Stimulated activated CD4-positive, alpha-beta T cell treated with anti-CD3 and anti-CD28 coated beads, Interleukin-4, amount 100 ng/mL, for 4 hours (primary cell): ENCODE data around the gene FAXDC2.

Experiments used
- DNase-seq, 2 experiments: peaks; one replicate each; pipeline ENCODE4 v3.0.0-alpha.2; 2020

Gene FAXDC2

DNA sequence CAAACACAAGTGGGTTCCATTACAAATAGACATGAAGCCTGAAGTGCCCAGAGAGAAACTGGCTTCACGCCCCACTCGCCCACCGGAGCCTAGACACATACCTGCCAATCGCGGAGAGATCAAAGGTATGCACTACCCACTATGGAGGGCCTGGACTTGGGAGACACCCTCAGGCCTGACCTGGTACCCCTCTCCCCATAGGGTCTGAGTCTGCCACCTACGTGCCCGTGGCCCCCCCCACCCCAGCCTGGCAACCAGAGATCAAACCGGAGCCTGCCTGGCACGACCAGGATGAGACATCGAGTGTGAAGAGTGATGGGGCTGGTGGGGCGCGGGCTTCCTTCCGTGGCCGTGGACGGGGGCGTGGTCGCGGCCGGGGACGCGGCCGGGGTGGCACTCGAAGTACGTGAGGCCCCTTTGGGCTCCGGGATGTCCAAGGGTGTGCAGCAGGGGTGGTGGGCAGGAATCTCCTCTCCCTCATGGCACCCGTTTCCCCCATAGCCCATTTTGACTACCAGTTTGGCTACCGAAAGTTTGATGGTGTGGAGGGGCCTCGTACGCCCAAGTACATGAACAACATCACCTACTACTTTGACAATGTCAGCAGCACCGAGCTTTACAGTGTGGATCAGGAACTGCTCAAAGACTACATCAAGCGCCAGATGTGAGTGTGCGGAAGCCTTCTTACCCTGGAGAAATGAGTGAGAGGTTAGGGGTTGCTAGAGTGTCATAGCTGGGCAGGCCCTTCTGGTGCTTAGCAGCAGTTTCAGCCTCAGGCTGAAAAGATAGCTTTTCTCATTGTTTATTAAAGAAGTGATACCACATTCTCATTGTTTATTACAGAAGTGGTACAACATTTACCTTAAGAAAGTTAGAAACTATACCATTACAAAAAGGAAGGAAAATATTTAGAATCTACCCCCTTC, 56.5 kb downstream of the FAXDC2 start:
- no peak for DNase-seq

DNA sequence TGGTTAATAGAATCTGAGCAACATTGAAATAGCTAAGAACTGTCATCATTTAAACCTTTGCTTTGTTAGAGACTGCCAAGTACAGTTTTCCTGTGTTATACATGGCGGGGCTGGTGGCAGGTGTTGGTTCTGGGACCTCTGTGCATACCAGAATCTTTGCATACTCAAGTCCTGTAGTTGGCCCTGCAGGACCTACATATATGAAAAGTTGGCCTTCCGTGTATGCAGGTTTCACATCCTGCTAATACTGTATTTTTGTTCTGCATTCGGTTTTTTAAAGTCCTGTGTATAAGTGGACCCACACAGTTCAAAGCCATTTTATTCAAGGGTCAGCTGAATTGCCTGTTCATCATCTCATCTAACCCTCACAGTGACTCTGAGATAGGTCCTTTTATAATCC, 58.9 kb downstream of the FAXDC2 start:
- DNase-seq, result no peak

DNA sequence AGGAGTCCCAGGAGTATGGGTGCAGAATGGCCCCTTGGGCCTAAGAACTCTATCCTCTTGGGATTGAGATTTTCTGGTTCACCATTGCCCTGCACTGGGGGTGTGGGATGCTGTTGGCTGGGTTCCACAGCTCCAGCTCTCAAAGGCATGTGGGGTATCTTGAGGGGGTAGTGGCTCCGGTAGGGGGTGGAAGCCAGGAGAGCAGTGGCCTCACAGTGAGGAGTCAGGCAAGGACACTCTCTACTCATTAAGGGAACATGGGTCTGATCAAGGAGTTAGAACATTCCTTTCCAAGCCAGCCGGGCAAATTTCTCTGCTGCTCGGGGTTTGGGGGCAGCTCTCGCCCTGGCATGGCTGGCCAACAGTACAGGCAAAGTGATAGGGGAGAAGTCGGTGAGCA, 62.2 kb downstream of the FAXDC2 start:
- no peak for DNase-seq

DNA sequence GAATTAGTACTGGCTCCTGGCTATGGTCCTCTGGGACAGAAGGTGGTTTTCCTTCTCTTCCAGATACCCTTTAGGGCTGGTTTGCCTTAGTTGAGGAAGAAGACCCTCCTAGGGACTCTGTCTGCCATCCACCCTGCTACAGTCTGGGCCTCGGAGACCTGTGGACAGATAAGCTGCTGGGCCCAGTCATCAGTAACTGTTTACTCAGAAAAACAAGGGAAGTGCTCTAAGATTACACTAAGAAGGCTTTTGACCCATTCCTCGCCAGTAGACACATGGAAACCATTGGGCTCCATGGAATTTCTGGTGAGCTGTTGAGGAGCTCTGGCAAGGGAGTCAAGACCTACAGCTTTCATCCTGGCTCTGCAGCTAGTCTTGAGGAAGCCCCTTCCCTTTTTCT, 64.0 kb downstream of the FAXDC2 start:
- DNase-seq, result no peak

DNA sequence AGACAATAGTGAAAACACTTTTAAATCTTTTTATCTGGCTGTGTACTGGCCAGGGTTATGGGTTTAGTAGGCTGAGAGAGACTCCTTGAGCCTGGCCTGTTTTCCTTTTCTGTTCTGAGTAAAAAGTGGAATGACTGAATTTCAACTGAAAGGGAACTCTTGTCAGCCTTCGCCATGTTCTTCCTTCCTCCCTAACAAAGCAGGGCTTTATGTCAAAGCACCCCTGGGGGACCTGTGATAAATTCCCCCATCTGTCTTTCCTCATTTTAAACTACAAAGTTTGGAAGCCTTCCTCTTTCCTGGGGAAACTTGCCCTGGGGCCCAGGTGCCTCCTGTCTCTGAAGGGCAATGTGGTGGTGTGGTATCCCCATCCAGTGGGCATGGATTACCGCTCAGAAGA, 65.5 kb downstream of the FAXDC2 start:
- DNase-seq, result no peak

DNA sequence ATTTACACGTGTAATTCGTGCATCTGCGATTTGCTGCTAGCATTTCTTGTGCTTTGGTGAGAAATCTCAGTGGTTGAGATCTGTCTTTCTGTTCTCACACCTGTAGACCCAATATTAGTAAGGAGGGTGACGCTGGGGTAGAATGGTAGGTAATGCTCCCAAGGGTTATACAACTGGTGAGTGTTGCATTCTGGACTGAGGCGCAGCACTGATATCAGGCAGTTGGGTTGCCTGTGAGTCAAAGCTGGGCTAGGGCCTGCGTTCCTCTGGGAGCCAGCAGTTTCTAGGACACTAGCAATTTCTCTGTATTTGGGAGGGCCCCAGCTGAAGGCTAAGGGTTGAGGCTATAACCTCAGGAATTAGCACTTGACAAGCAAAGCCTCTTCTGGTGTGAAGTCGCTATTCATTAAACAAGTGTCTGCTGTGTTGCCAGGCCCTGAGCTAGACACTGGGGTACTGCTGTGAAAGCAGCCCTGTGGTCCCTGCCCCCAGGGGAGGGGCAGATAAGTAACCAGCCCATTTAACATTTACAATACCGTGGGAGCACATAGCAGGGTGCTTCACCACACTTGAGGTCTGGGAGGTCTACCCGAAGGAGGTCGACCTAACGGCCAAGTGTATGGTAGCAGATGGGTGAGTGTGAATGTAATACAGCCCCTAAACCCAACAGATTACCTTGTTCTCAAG, 66.5 kb downstream of the FAXDC2 start:
- DNase-seq, result no peak

DNA sequence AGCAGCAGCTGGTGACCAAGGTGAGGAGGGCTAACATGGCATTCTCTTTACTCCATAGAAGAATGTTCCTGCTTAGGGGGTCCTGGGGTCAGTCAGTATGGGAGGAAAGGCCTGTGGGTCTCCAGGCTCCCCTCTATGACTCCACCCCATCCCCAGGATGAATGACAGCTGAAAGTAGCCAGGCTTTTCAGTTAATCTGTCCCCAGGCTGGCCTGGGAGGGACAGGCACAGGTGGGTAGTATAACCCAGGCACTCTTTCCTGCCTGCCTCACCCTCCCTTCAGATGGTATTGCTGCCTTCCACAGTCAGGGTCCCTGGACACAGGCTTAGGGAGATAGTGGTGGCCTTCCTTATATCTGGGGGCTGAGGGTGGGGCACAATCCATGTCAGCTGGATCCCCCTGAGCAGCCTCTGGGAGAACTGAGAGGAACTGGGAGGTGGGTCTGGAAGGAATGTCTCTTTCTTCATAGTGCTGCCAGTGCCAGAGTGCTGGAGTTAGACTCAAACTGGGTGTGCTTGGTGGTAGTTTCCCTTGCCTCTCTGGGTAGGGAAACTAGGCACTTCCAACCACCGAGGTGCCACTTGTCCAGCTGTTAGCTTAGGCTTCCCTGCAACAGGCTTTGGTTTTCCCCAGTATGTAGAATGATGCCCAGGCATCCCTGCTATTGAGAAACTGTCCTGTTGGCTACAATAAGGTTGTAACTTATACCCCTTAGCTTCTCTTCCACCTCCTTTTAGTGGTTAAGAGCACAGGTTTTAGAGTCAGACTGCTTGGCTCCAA, 67.4 kb downstream of the FAXDC2 start:
- DNase-seq, result no peak

DNA sequence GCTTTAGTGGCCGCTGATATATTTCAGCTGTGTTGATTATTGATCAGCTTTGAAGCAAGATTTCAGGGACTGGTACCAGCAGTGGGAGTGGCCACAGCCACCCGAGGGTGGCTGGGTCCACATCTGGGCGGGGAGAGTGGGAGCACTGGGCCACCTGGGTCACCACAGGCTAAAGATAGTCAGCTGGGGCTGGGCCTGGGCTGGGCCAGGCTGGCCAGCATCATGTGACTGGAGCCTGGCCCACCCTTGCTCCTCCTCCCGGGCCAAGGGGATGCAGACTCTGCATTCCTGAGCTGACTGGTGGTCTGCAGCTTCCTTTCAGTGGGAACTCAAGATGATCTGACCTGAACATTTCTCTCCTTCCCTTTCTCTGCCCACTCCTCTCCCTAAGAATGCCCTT, 68.1 kb downstream of the FAXDC2 start:
- DNase-seq, result no peak

DNA sequence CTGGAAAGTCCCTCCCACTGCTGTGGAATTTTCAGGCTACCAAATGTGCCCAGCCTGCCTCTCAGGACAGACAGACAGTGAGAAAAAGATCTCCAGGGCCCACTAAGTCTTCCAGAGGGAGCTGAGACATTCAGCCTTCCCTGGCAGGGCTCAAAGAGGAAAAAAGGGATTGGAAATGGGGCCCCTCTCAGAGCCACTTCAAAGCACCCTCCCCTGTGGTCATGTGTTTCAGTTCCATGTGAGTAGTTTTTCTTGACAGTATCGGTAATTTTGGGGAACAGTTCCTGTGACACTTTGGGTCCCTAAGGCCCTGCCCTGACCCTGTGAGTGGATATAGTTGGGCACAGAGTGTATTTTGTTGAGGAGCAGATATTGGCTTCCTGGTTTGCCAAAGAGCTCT, 70.3 kb downstream of the FAXDC2 start:
- no peak for DNase-seq

DNA sequence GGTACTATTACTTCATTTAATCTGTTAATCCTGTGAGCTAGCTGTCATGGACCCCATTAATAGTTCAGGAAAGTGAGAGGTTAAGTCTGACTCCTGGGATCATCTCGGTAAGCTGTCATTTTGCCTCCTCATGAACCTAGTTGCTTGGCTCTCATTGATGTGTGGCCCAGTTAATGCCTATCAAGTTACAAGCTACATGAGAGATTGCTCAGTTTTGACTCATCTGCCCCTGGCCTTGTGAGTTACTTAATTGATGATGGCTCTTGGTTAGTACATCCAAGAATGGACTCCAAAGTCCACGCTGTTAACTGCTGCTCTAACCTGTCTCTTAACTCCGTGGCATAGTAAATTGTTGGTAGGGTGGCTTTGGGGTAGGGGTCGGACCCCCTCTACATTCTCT, 71.3 kb downstream of the FAXDC2 start:
- no peak for DNase-seq

DNA sequence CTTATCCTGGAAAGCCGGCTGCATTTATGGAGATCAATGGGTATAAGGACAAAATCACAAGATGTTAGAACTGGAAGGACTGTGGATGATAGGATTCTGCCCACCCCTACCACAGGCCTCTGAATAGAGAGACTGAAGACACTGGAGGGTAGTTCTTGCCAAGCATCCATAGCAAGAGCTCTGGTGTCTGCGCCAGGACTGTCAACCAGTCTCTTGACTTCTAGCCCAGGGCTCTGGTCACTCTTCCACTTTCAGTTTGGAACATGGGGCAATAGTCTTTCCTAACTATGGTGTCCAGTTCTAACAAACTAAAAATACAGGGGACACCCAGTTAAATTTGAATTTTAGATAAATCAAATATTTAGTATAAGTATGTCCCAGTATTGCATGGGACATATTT, 71.9 kb downstream of the FAXDC2 start:
- DNase-seq, result no peak

DNA sequence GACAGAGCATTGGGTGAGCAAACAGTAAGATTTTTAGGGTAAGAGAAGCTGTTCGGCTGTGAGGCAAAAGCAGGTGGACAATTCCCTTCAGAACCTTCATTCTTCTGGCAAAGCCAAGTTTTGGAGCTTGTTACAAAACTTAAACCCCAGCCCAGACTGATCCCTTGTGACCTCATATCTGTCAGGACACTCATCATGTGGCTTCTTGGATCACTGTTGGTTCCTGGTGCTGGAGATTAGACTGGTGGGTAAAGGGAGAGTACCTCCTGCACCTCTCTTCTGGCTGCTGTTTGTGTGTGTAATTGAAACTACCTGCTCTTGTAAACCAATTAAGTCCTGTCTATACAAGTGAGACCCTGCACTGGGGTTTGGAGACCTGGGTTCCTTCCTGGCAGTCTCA, 74.2 kb downstream of the FAXDC2 start:
- DNase-seq, result no peak

DNA sequence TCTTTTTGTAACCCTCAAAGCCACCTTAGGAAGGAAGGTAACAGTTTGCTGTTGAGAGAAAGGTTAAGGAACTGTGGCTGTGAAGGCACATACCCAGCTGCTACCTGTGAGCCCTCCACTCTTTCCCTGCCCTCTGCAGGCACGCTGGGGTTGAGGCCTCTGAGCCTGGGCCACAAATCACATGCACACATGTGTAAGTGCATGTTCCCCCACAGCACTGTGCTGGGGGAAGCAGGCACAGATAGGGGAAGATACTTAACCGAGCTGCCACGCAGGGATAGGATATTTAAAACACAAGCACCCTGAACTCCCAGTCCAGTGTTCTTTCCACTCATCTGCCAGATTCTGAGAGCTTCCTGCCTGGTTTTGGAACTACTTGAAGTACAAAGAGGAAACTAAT, 77.1 kb downstream of the FAXDC2 start:
- no peak for DNase-seq

DNA sequence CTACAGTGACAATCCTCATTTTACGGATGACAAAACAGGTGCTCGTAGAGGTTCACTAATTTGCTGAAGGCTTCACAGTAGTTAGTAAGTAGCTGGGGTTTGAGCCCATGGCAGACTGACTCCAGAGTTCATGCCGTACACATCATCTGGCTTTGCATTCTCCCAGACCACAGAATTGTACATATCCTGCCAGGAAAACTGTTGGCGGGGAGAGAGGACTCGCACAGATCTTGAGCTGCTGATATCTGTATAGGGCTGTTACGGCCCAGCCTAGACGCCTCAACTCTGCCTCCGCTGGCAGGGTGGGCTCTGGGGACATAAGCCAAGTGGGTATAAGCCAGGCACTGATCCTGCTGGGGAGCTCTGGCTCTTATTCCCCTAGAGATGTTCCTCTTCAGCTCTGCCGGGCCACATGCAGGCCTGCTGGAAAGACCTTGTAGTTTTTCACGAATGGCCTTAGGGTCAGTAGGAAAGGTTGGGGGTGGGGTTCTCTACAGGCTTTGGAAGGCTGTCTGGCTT, 79.0 kb downstream of the FAXDC2 start:
- no peak for DNase-seq

DNA sequence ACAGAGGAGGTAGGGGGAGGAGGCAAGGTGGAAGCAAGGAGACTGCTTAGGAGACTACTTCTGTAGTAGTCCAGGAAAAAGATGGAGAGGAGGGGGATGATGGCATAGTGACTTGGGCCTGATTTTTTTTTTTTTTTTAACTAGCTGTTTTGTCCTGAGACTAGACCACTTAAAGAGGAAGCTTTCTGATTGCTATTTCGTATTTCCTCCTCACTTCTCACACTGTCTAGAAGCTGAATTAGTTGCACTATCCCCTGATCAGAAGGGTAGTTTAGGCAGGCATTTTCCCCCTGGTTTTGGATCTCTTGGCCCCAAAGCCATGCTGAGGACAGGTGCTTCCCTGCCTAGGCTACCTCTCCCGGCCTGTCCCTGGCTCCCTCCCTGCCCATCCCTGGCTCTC, 80.3 kb downstream of the FAXDC2 start:
- DNase-seq, result no peak
